SK-N-MC (cell line): ENCODE data around the gene TRABD2B.

Experiments
- DNase-seq: peaks from one replicate; pipeline ENCODE4 v3.0.0-alpha.2; 2011; ENCODE audit warnings: low read depth, low spot score
- H3K27ac ChIP-seq: fragments of 200-600 bp; sonication (generic); 2 replicates; pipeline ENCODE4 v1.5.1; 2016; ENCODE audit warnings: mixed run types
- H3K36me3 ChIP-seq: fragments of 200-600 bp; sonication (generic); 2 replicates; pipeline ENCODE4 v1.6.1; 2017; ENCODE audit warnings: antibody characterized with exemption, low read length, mixed read lengths; ENCODE audit not compliant: insufficient read depth
- H3K4me3 ChIP-seq: fragments of 200-600 bp; sonication (generic); 2 replicates; pipeline ENCODE4 v1.5.1; 2016
- H3K9ac ChIP-seq: fragments of 200-600 bp; sonication (generic); 2 replicates; pipeline ENCODE4 v1.8.0; 2017; ENCODE audit warnings: mixed run types, mixed read lengths; ENCODE audit not compliant: insufficient read length
- H3K9me3 ChIP-seq: fragments of 200-600 bp; sonication (generic); 2 replicates; pipeline ENCODE4 v1.6.1; 2017; ENCODE audit warnings: low read depth, mild to moderate bottlenecking, antibody characterized with exemption, low read length, moderate library complexity, mixed read lengths
- EZH2 ChIP-seq: fragments of 200-600 bp; sonication (generic); IDR thresholded peaks from one replicate; pipeline ENCODE4 v1.6.1; 2017; ENCODE audit warnings: antibody characterized with exemption
- FOXP2 ChIP-seq: optimal IDR thresholded peaks from 2 replicates; pipeline ENCODE3; 2011; ENCODE audit warnings: mild to moderate bottlenecking, moderate library complexity; ENCODE audit not compliant: insufficient read depth; ENCODE audit errors: extremely low read length, control extremely low read depth
- POLR2AphosphoS5 ChIP-seq: IDR thresholded peaks from 2 replicates; pipeline ENCODE4 v1.6.1; 2012; ENCODE audit warnings: mild to moderate bottlenecking, low read depth, low read length, borderline replicate concordance

The TRABD2B gene

DNA sequence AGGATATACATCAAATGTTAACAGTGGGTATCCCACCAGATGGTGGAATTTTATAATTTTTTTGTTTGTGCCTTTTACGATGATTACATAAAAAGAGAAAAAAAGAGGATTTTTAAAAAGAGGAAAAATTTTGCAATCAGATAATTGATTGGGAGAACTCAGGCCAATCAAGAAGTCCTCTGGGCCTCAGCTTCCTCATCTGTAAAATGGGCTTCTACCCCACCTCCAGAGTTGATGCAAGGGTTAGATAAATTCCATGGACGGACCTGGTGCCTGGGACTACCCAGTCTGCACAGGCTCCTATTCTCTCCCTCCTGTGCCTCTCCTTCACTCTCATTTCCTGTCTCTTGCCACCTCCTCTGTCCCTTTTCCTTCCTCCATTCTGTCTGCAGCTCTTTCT, 88.9 kb downstream of the TRABD2B start:
- Histone ChIP-seq H3K4me3 (no peak overlapping the region), H3K9me3 (no peaks in the 10 kb centered on the region), H3K9ac (no peak overlapping the region), H3K27ac (no peak overlapping the region), H3K36me3 (no peaks in the 10 kb centered on the region)
- no peak for DNase-seq
- no peak for TF ChIP-seq POLR2AphosphoS5

DNA sequence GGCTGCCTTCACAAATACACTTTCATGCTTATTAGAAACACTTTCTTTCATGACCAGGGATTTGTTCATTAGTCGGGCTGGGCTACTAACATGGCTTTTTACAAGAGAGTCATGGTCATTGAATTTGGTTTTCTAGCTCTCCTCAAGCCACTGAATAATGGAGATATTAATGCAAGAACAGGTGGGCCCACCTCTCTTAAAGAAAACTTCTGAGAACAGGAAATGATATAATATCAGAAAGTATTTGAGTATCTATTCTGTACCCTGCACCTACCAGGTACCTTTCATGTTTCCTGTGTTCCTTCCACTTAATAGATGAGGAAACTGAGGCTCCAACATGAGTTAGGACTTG, 90.0 kb downstream of the TRABD2B start:
- TF ChIP-seq FOXP2, result no peak
- no peak for TF ChIP-seq POLR2AphosphoS5
- H3K9me3 ChIP-seq, result no peaks in the 10 kb centered on the region
- no peak overlapping the region for H3K4me3 ChIP-seq
- no peak overlapping the region for H3K27ac ChIP-seq
- no peak overlapping the region for H3K9ac ChIP-seq
- H3K36me3 ChIP-seq, result no peaks in the 10 kb centered on the region
- no peak for DNase-seq

DNA sequence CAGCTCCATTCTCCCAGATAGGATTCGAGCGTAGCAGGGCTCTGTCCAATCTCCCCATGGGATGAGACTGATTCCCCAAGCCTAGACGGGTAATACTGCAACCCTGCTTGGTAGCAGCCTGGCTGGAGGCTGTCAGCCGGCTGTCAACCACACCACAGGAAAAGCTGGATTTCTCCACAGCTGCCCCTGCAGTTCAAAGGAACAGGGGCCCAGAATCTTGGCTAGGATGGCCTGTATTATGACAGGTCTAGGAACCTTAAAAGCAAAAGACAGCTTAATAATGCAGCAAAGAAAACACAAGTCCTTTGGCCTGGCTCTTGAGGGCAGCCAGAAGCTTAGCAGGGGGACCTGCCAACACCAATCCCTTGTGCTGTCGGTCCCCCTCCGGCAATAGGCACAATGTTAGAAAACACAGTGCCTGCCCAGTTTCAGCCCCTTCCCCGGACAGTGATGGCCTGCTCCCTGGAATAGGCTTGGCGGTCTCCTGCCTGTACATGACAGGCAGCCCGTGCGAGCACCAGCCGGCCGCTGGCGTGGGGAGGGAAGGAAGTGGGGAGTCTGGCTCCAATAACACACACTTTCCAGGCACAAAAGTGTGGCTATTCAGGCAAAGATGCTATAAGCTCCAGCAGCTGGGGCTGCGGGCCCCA, 90.5 kb downstream of the TRABD2B start:
- no peaks in the 10 kb centered on the region for H3K9me3 ChIP-seq
- H3K9ac ChIP-seq, result no peak overlapping the region
- H3K36me3 ChIP-seq, result no peaks in the 10 kb centered on the region
- H3K4me3 ChIP-seq, result no peak overlapping the region
- DNase-seq, result no peak
- no peak for TF ChIP-seq FOXP2
- TF ChIP-seq POLR2AphosphoS5, result no peak
- no peak for TF ChIP-seq EZH2
- H3K27ac ChIP-seq, result no peak overlapping the region

DNA sequence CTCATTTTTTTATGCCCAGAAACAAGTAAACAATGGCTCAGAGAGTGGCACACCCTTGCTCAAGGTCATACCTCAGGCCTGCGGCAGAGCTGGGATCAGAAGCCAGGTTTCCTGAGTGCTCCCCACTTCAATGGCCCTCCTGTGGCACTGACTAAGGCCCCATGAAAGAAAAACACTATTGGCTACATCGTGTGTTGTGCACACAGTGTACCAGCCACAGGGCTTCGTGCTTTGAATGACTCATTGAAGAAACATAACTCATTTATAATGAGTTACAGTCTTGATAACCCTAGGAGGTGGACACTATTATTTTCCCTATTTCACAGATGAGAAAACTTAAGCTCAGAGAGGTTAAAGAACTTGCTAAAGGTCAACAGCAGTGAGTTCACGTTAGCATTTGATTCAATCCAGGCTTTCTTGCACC, 91.2 kb downstream of the TRABD2B start:
- Histone ChIP-seq H3K9ac (no peak overlapping the region), H3K9me3 (no peaks in the 10 kb centered on the region), H3K4me3 (no peak overlapping the region), H3K36me3 (no peaks in the 10 kb centered on the region), H3K27ac (no peak overlapping the region)
- TF ChIP-seq FOXP2, result no peak
- TF ChIP-seq POLR2AphosphoS5, result no peak
- no peak for TF ChIP-seq EZH2
- no peak for DNase-seq

DNA sequence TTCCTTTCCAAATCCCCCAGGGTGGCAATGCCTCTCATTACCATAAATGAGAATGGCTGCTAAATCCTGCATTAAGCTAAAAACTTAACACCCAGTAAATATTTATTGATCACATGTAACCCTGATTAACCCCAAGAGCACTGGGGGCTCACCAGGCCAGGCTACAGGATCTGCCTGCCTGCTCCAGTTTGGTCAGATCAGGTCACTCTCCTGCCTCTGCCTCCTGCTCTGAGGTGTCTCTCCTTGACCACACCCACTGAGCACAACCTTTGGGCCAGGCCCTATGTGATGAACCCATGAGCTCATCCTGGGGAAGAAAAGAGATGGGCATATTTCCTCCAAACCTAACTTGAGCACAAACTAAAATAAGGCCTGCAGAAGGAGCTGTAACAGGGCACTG, 93.5 kb downstream of the TRABD2B start:
- no peak overlapping the region for H3K9ac ChIP-seq
- DNase-seq, result no peak
- H3K9me3 ChIP-seq, result no peaks in the 10 kb centered on the region
- no peak for TF ChIP-seq POLR2AphosphoS5
- no peak for TF ChIP-seq EZH2
- TF ChIP-seq FOXP2, result no peak
- no peaks in the 10 kb centered on the region for H3K36me3 ChIP-seq
- peak overlapping the region; percentile 29; the same call in 1 of the 2 replicates for H3K4me3 ChIP-seq
- peak overlapping the region; percentile 56 for H3K27ac ChIP-seq

DNA sequence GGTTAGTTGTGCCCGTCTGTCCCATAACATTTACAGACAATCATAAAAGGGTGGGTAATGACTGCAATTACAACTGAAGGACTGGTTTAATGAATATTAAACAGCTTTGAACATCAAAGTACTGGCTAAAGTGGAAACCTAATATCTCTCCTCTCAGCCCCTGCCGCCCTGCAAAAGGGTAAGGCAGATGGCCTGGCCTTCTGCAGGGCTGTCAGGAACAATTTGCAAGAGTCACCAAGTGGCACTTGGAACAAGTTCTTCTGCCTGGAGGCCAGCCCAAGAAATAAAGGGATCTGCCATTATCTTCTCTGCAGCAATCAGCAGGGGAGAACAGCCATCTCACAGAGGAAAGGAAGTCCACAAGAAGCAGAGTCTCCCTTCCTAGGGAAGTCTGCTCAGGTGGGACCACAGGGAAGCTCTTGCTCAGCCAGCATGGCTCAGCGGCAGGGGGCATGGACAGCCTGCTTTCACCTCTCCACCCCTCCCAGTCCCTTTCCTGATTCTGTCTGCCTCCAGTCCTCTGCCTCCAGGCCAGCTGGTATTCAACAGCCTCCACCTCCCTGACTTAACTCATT, 96.1 kb downstream of the TRABD2B start:
- DNase-seq, result no peak
- Histone ChIP-seq H3K9ac (no peak overlapping the region), H3K27ac (no peak overlapping the region), H3K4me3 (no peak overlapping the region), H3K9me3 (no peaks in the 10 kb centered on the region), H3K36me3 (no peaks in the 10 kb centered on the region)
- TF ChIP-seq FOXP2 (no peak), POLR2AphosphoS5 (no peak), EZH2 (no peak)

DNA sequence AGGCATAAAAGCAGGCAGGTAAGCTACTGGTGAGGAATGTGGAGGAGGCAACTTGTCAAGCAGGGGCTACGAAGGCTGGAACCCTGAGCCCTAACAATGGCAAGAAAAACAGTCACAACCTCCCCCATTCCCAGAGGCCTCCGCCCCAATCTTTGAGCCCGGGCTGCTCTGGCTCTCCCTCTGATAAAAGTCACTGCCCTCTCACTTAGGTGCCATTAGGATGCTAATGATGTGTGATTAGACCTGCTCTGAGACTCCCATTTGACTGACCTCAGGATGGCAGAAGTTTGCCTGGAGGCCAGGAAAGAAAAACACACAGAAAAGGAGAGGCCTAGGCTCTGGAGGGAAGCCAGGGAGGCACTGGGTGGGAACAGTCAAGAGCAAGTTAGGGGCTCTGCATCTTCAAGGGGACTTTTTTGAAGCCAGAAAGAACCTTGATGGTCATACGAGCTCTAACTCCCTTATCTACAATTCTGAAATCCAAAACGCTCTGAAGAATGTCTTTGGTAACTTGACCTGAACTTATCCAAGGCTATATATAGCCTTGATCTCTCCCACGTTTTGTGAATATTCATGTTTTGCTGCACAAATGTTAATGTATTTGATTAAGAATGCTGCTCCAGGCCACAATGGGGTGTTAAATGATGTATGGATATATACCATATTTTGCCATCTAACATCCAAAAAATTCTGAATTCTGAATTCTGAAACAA, 98.9 kb downstream of the TRABD2B start:
- Histone ChIP-seq H3K9me3 (no peaks in the 10 kb centered on the region), H3K27ac (no peak overlapping the region), H3K9ac (no peak overlapping the region), H3K4me3 (no peak overlapping the region), H3K36me3 (no peaks in the 10 kb centered on the region)
- no peak for TF ChIP-seq POLR2AphosphoS5
- no peak for TF ChIP-seq FOXP2
- TF ChIP-seq EZH2, result no peak
- DNase-seq, result no peak

DNA sequence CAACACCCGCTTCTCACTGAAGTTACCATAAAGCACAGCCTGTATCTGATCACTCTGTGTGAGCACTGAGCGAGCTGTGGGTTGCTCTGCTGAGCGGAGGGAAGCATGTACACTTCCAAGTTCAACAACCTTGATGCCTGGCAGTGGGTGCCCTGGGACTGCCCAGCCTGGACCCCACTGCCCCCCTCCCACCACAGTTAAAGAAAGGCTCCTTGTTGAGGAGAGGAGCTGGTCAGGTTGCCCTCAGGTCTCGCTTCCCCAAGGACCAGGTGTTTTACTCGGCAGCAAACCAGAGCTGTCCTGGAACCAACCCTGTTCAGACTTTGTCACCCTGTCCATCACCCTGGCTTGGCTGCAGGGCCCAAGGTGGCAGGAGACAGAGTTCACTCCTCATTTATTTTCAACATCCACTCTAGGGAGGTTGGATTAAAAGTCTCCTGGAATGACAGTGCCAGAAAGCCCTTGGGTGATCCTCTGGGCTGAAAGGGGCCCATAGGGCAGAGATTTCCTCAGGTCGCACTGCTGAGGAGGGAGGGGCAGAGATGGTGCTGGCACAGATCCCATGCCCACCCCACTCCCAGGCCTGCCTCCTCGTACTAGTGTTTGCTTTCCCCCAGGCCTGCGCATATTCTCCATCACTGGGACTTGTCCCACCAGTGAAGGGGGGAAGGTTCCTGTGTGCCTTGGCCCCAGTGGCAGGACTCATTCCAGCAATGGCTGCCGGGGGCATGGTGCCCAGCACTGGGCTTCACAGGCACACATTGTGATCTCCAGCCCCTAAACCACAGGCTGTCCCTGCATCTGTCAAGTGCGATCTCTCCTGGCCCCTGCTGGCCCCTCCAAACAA, 101.7 kb downstream of the TRABD2B start:
- TF ChIP-seq EZH2, result no peak
- TF ChIP-seq POLR2AphosphoS5, result no peak
- no peak for TF ChIP-seq FOXP2
- H3K36me3 ChIP-seq, result no peaks in the 10 kb centered on the region
- no peak for DNase-seq
- H3K4me3 ChIP-seq, result no peak overlapping the region
- no peaks in the 10 kb centered on the region for H3K9me3 ChIP-seq
- H3K9ac ChIP-seq, result no peak overlapping the region
- no peak overlapping the region for H3K27ac ChIP-seq
